HepG2 (cell line): Measurements from ENCODE around the gene CLASP1. TPM values are rescaled to one million over a fixed set of nuclear protein-coding genes. Genes with fewer than 3 reads are reported as not detected.

Experiments
- ATAC-seq: fragments of 200-7000 bp; cut with Tn5 transposase; 3 replicates; pipeline ENCODE4 v1.9.1; 2020; ENCODE audit warnings: mild to moderate bottlenecking, moderate library complexity
- BruUV-seq: library from RNA; stranded (reverse); fragments of 400-500 nt; replicated peaks from 2 replicates; lab custom pipeline; 2021; lab: Mats Ljungman, UMichigan
- CTCF ChIA-PET: fragments of 300-600 bp; formaldehyde crosslinking; extraction: SDS; loops from one replicate; lab custom pipeline; 2021; ENCODE audit warnings: low total read pairs, inconsistent platforms, low intra/inter-chr PET ratio; lab: Yijun Ruan, JAX
- POLR2A ChIA-PET: fragments of 350-600 bp; sonication (Branson Sonifier 250); formaldehyde crosslinking; loops from one replicate; lab custom pipeline; 2020; ENCODE audit warnings: antibody characterized with exemption, inconsistent platforms; lab: Yijun Ruan, JAX
- DNase-seq: peaks from one replicate; pipeline ENCODE4 v3.0.0-alpha.2; 2015; ENCODE audit warnings: low spot score
- FAIRE-seq: peaks from 3 replicates; lab custom pipeline; 2011; peaks lifted over from hg19 to GRCh38; lab: Jason Lieb, UNC
- H2AFZ ChIP-seq: one replicate; pipeline ENCODE4 v1.6.1; 2011; ENCODE audit warnings: low read length, inconsistent platforms
- H3K27ac ChIP-seq: fragments of 300-600 bp; 3 replicates; pipeline ENCODE4 v1.8.0; 2011; ENCODE audit warnings: mixed run types, mild to moderate bottlenecking, mixed read lengths, low read length, inconsistent platforms; ENCODE audit not compliant: insufficient read depth; ENCODE audit errors: extremely low read length
- H3K27me3 ChIP-seq, 2 experiments: fragments of 200-600 bp in 1 of 2; 2 replicates in 1 of 2; 3 replicates in 1 of 2; pipeline versions ENCODE4 v1.6.0 to v1.8.0; 2011; ENCODE audit warnings: low read length in 2 of 2, mild to moderate bottlenecking in 2 of 2, moderate library complexity in 2 of 2, inconsistent platforms in 1 of 2; ENCODE audit not compliant: insufficient read depth in 2 of 2, control insufficient read depth in 1 of 2
- H3K36me3 ChIP-seq, 2 experiments: fragments of 200-600 bp in 1 of 2; replicated peaks in 1 of 2; 2 replicates in 1 of 2; 3 replicates in 1 of 2; pipeline versions ENCODE4 v1.5.1 to v1.8.0; 2011; ENCODE audit warnings: low read length in 2 of 2, inconsistent platforms in 1 of 2; ENCODE audit not compliant: insufficient read depth in 2 of 2, control insufficient read depth in 1 of 2
- H3K4me1 ChIP-seq: 2 replicates; pipeline ENCODE4 v1.5.1; 2012; ENCODE audit warnings: low read length, inconsistent platforms; ENCODE audit not compliant: insufficient read depth
- H3K4me2 ChIP-seq: 2 replicates; pipeline ENCODE4 v1.6.0; 2011; ENCODE audit warnings: low read depth, low read length, inconsistent platforms
- H3K4me3 ChIP-seq, 3 experiments: fragments of 200-600 bp in 1 of 3; sonication (generic), shearing (Covaris generic) in 1 of 3; replicated peaks in 1 of 3; 2 replicates each; pipeline ENCODE4 v1.5.1; 2011 to 2016; ENCODE audit warnings: low read length in 3 of 3, inconsistent platforms in 2 of 3, low read depth in 2 of 3, mild to moderate bottlenecking in 2 of 3, control low read depth in 1 of 3, mixed read lengths in 1 of 3; ENCODE audit not compliant: insufficient read depth in 1 of 3
- H3K79me2 ChIP-seq: one replicate; pipeline ENCODE4 v1.6.1; 2011; ENCODE audit warnings: low read length, inconsistent platforms; ENCODE audit not compliant: insufficient read depth
- H3K9ac ChIP-seq: 2 replicates; pipeline ENCODE4 v1.6.0; 2011; ENCODE audit warnings: mild to moderate bottlenecking, low read depth, low read length, inconsistent platforms; ENCODE audit not compliant: insufficient read depth
- H3K9me3 ChIP-seq: 2 replicates; pipeline ENCODE4 v1.5.1; 2012; ENCODE audit warnings: mild to moderate bottlenecking, low read length
- H4K20me1 ChIP-seq: 2 replicates; pipeline ENCODE4 v1.6.0; 2011; ENCODE audit warnings: inconsistent platforms, mild to moderate bottlenecking, low read length, moderate library complexity; ENCODE audit not compliant: insufficient read depth
- ARID4A ChIP-seq: sonication (generic); formaldehyde crosslinking; IDR thresholded peaks from 2 replicates; pipeline ENCODE4 v1.5.0; 2020; ENCODE audit warnings: mild to moderate bottlenecking, missing genetic modification reagents, borderline replicate concordance
- GRHL1 ChIP-seq: sonication (generic); formaldehyde crosslinking; conservative IDR thresholded peaks from 2 replicates; pipeline ENCODE4 v1.8.0; 2022; ENCODE audit warnings: missing genetic modification reagents
- HNF4A ChIP-seq: sonication (generic); formaldehyde crosslinking; IDR thresholded peaks from 2 replicates; pipeline ENCODE4 v1.4.0; 2020; ENCODE audit warnings: missing genetic modification reagents
- HNF4G ChIP-seq, 2 experiments: sonication (generic) in 1 of 2; formaldehyde crosslinking in 1 of 2; IDR thresholded peaks; 2 replicates each; pipeline versions ENCODE4 v1.4.0 to v1.6.1; 2011 to 2020; ENCODE audit warnings: borderline replicate concordance in 2 of 2, low read depth in 2 of 2, mild to moderate bottlenecking in 2 of 2, low read length in 1 of 2, missing genetic modification reagents in 1 of 2, moderate library complexity in 1 of 2
- MBD4 ChIP-seq: IDR thresholded peaks from 2 replicates; pipeline ENCODE4 v1.6.1; 2012; ENCODE audit warnings: low read length, inconsistent platforms, borderline replicate concordance
- NR2F1 ChIP-seq, 2 experiments: fragments of 450-650 bp in 1 of 2; formaldehyde crosslinking in 1 of 2; IDR thresholded peaks; 2 replicates each; pipeline versions ENCODE4 v1.5.0 to v1.6.1; 2016 to 2020; ENCODE audit warnings: mild to moderate bottlenecking in 1 of 2, missing compliant biosample characterization in 1 of 2, missing genetic modification reagents in 1 of 2, moderate library complexity in 1 of 2
- NR2F2 ChIP-seq: IDR thresholded peaks from 2 replicates; pipeline ENCODE4 v1.6.1; 2012; ENCODE audit warnings: low read depth, inconsistent platforms, borderline replicate concordance
- ZBTB33 ChIP-seq: sonication (generic); formaldehyde crosslinking; IDR thresholded peaks from 2 replicates; pipeline ENCODE4 v1.4.0; 2020; ENCODE audit warnings: missing genetic modification reagents
- ZNF263 ChIP-seq: sonication (generic); formaldehyde crosslinking; IDR thresholded peaks from 2 replicates; pipeline ENCODE4 v1.4.0; 2020; ENCODE audit warnings: missing genetic modification reagents
- ZNF354B ChIP-seq: sonication (generic); formaldehyde crosslinking; IDR thresholded peaks from 2 replicates; pipeline ENCODE4 v1.8.0; 2022; ENCODE audit warnings: mild to moderate bottlenecking, missing genetic modification reagents
- ZNF562 ChIP-seq: sonication (generic); formaldehyde crosslinking; IDR thresholded peaks from 2 replicates; pipeline ENCODE4 v1.8.0; 2022; ENCODE audit warnings: missing genetic modification reagents, borderline replicate concordance
- ZSCAN31 ChIP-seq: sonication (generic); formaldehyde crosslinking; IDR thresholded peaks from 2 replicates; pipeline ENCODE4 v1.5.0; 2020; ENCODE audit warnings: low read depth, mild to moderate bottlenecking, missing genetic modification reagents
- in situ Hi-C: cut with HindIII; loops from 2 replicates; pipeline ENCODE4 v1.10.0; 2017; ENCODE audit warnings: low pct_unique_long_range_greater_than_20kb; ENCODE audit not compliant: extremely low pct_ligation_motif_present
- intact Hi-C: fragments of 100-400 bp; cut with micrococcal nuclease; formaldehyde crosslinking; loops from one replicate; pipeline ENCODE4 v1.10.0; 2022; ENCODE audit not compliant: unreplicated experiment
- polyA plus RNA-seq, 8 experiments: library from polyadenylated mRNA; depleted of rRNA in 3 of 8; stranded (reverse) in 7 of 8; unstranded in 1 of 8; fragments of >200 nt; fragmentation: Illumina TruSeq in 4 of 8; extraction: Trizol in 4 of 8; gene quantifications; 2 replicates each; pipeline versions ENCODE4 v1.2.1 to v1.2.3, GENCODE V29; 2011 to 2016; ENCODE audit warnings: low read depth in 4 of 8, missing spikeins in 1 of 8, mixed read lengths in 1 of 8; ENCODE audit not compliant: insufficient read depth in 1 of 8
- total RNA-seq, 5 experiments: library from RNA; depleted of rRNA; stranded (reverse); fragments of >200 nt; fragmentation: Illumina TruSeq; extraction: Trizol; gene quantifications; 2 replicates each; pipeline ENCODE4 v1.2.3, GENCODE V29; 2016; ENCODE audit warnings: low read depth in 1 of 5

The CLASP1 gene
- total and polyA plus RNA-seq, 2 of the 13 experiments (the other 11 are each of a cell fraction or from before 2014, with no cell fraction given): 11.7 to 47.9 TPM

- no peak for FAIRE-seq
- ChIA-PET POLR2A (no interaction called here), CTCF (no interaction called here)
- H3K27me3 ChIP-seq: no peaks in the 10 kb centered on the region
- intact Hi-C loops: no loop called here
- no peak overlapping the region for H2AFZ ChIP-seq
- no peak for TF ChIP-seq HNF4A (CRISPR knock-in tag)
- no peak for TF ChIP-seq ARID4A (CRISPR knock-in tag)
- TF ChIP-seq ZNF562 (CRISPR knock-in tag): no peak
- no peak for TF ChIP-seq ZBTB33 (CRISPR knock-in tag)
- no peak for TF ChIP-seq MBD4
- TF ChIP-seq ZNF354B (CRISPR knock-in tag): no peak
- TF ChIP-seq GRHL1 (CRISPR knock-in tag): no peak
- TF ChIP-seq ZSCAN31 (CRISPR knock-in tag): no peak
- TF ChIP-seq ZNF263 (CRISPR knock-in tag): no peak
- TF ChIP-seq HNF4G (IDR thresholded peaks at IDR 0.05; ENCODE audit: borderline replicate concordance, low read depth, low read length): no peak
- TF ChIP-seq HNF4G (CRISPR knock-in tag; IDR thresholded peaks at IDR 0.05; ENCODE audit: borderline replicate concordance, low read depth): no peak
- no peak for TF ChIP-seq NR2F1 (CRISPR knock-in tag; IDR thresholded peaks at IDR 0.05)
- no peak for TF ChIP-seq NR2F2
- no peak overlapping the region for H3K27ac ChIP-seq
- H3K36me3 ChIP-seq: peaks cover 5 to 25% of the 10 kb centered on the region in 2 experiments; a peak in 4 of 5 replicates
- DNase-seq: no peak
- peaks cover 8% of the 10 kb centered on the region for H3K79me2 ChIP-seq
- no TSS peak for BruUV-seq
- no peak for ATAC-seq
- H3K9me3 ChIP-seq: no peaks in the 10 kb centered on the region
- no peak overlapping the region for H3K9ac ChIP-seq
- in situ Hi-C loops: no loop called here
- peaks cover 7% of the 10 kb centered on the region; the same call in 1 of the 2 replicates for H4K20me1 ChIP-seq
- no peak overlapping the region for H3K4me2 ChIP-seq
- no peak overlapping the region for H3K4me3 ChIP-seq
- H3K4me1 ChIP-seq: peaks cover 13% of the 10 kb centered on the region
Observed at GRCh38 chr2:121485039-121485438, 164.2 kb downstream of the CLASP1 start.
